Measurements from ENCODE around the gene UBALD2.

- TF ChIP-seq ZNF274 (IDR thresholded peaks at IDR 0.05; ENCODE audit: borderline replicate concordance, extremely low read depth, low read length) (no peak), CTCF (IDR thresholded peaks at IDR 0.05; ENCODE audit: control extremely low read depth in 1 of 3, insufficient read depth in 1 of 3, low read depth in 1 of 3, low read length in 3 of 3) (no peak), EZH2 (IDR thresholded peaks at IDR 0.05; ENCODE audit: low read depth, low read length, severe bottlenecking) (no peak), TAF1 (IDR thresholded peaks at IDR 0.05; ENCODE audit: low read depth, low read length) (no peak), SIN3A (conservative IDR thresholded peaks at IDR 0.05 in 1 of 2, IDR thresholded peaks at IDR 0.05 in 1 of 2; ENCODE audit: low read depth in 1 of 2, low read length in 2 of 2) (no peak), POLR2A (IDR thresholded peaks at IDR 0.05; ENCODE audit: control extremely low read depth in 1 of 2, low read depth in 2 of 2, low read length in 2 of 2) (no peak), NRF1 (IDR thresholded peaks at IDR 0.05; ENCODE audit: low read depth, low read length) (no peak)
Measured at GRCh38 chr17:76274112-76274956, 9.2 kb downstream of the UBALD2 start.

Measured in H1 (cell line).